HepG2 (cell line): Measurements from ENCODE around the gene CRB1. TPM values are rescaled to one million over a fixed set of nuclear protein-coding genes. Genes with fewer than 3 reads are reported as not detected.

Experiments
- ATAC-seq: fragments of 200-7000 bp; cut with Tn5 transposase; 3 replicates; pipeline ENCODE4 v1.9.1; 2020; ENCODE audit warnings: mild to moderate bottlenecking, moderate library complexity
- BruUV-seq: library from RNA; stranded (reverse); fragments of 400-500 nt; replicated peaks from 2 replicates; lab custom pipeline; 2021; lab: Mats Ljungman, UMichigan
- CTCF ChIA-PET: fragments of 300-600 bp; formaldehyde crosslinking; extraction: SDS; loops from one replicate; lab custom pipeline; 2021; ENCODE audit warnings: low total read pairs, inconsistent platforms, low intra/inter-chr PET ratio; lab: Yijun Ruan, JAX
- POLR2A ChIA-PET: fragments of 350-600 bp; sonication (Branson Sonifier 250); formaldehyde crosslinking; loops from one replicate; lab custom pipeline; 2020; ENCODE audit warnings: antibody characterized with exemption, inconsistent platforms; lab: Yijun Ruan, JAX
- DNase-seq: peaks from one replicate; pipeline ENCODE4 v3.0.0-alpha.2; 2015; ENCODE audit warnings: low spot score
- FAIRE-seq: peaks from 3 replicates; lab custom pipeline; 2011; peaks lifted over from hg19 to GRCh38; lab: Jason Lieb, UNC
- H2AFZ ChIP-seq: one replicate; pipeline ENCODE4 v1.6.1; 2011; ENCODE audit warnings: low read length, inconsistent platforms
- H3K27ac ChIP-seq: fragments of 300-600 bp; 3 replicates; pipeline ENCODE4 v1.8.0; 2011; ENCODE audit warnings: mixed run types, mild to moderate bottlenecking, mixed read lengths, low read length, inconsistent platforms; ENCODE audit not compliant: insufficient read depth; ENCODE audit errors: extremely low read length
- H3K27me3 ChIP-seq, 2 experiments: fragments of 200-600 bp in 1 of 2; 2 replicates in 1 of 2; 3 replicates in 1 of 2; pipeline versions ENCODE4 v1.6.0 to v1.8.0; 2011; ENCODE audit warnings: low read length in 2 of 2, mild to moderate bottlenecking in 2 of 2, moderate library complexity in 2 of 2, inconsistent platforms in 1 of 2; ENCODE audit not compliant: insufficient read depth in 2 of 2, control insufficient read depth in 1 of 2
- H3K36me3 ChIP-seq, 2 experiments: fragments of 200-600 bp in 1 of 2; replicated peaks in 1 of 2; 2 replicates in 1 of 2; 3 replicates in 1 of 2; pipeline versions ENCODE4 v1.5.1 to v1.8.0; 2011; ENCODE audit warnings: low read length in 2 of 2, inconsistent platforms in 1 of 2; ENCODE audit not compliant: insufficient read depth in 2 of 2, control insufficient read depth in 1 of 2
- H3K4me1 ChIP-seq: 2 replicates; pipeline ENCODE4 v1.5.1; 2012; ENCODE audit warnings: low read length, inconsistent platforms; ENCODE audit not compliant: insufficient read depth
- H3K4me2 ChIP-seq: 2 replicates; pipeline ENCODE4 v1.6.0; 2011; ENCODE audit warnings: low read depth, low read length, inconsistent platforms
- H3K4me3 ChIP-seq, 3 experiments: fragments of 200-600 bp in 1 of 3; sonication (generic), shearing (Covaris generic) in 1 of 3; replicated peaks in 1 of 3; 2 replicates each; pipeline ENCODE4 v1.5.1; 2011 to 2016; ENCODE audit warnings: low read length in 3 of 3, inconsistent platforms in 2 of 3, low read depth in 2 of 3, mild to moderate bottlenecking in 2 of 3, control low read depth in 1 of 3, mixed read lengths in 1 of 3; ENCODE audit not compliant: insufficient read depth in 1 of 3
- H3K79me2 ChIP-seq: one replicate; pipeline ENCODE4 v1.6.1; 2011; ENCODE audit warnings: low read length, inconsistent platforms; ENCODE audit not compliant: insufficient read depth
- H3K9ac ChIP-seq: 2 replicates; pipeline ENCODE4 v1.6.0; 2011; ENCODE audit warnings: mild to moderate bottlenecking, low read depth, low read length, inconsistent platforms; ENCODE audit not compliant: insufficient read depth
- H3K9me3 ChIP-seq: 2 replicates; pipeline ENCODE4 v1.5.1; 2012; ENCODE audit warnings: mild to moderate bottlenecking, low read length
- H4K20me1 ChIP-seq: 2 replicates; pipeline ENCODE4 v1.6.0; 2011; ENCODE audit warnings: inconsistent platforms, mild to moderate bottlenecking, low read length, moderate library complexity; ENCODE audit not compliant: insufficient read depth
- HNRNPLL ChIP-seq: fragments of 200-400 bp; formaldehyde crosslinking; IDR thresholded peaks from 2 replicates; pipeline ENCODE4 v1.6.1; 2017; ENCODE audit warnings: mild to moderate bottlenecking, low read depth, low read length; ENCODE audit not compliant: poor library complexity, severe bottlenecking
- REPIN1 ChIP-seq: sonication (generic); formaldehyde crosslinking; IDR thresholded peaks from 2 replicates; pipeline ENCODE4 v1.8.0; 2022; ENCODE audit warnings: missing genetic modification reagents, low read depth, mild to moderate bottlenecking, borderline replicate concordance
- SATB2 ChIP-seq: sonication (generic); formaldehyde crosslinking; IDR thresholded peaks from 2 replicates; pipeline ENCODE4 v1.5.0; 2020; ENCODE audit warnings: missing genetic modification reagents
- SKI ChIP-seq: fragments of 450-650 bp; IDR thresholded peaks from one replicate; pipeline ENCODE4 v1.6.1; 2018; ENCODE audit warnings: mild to moderate bottlenecking; ENCODE audit not compliant: partially characterized antibody
- ZFP37 ChIP-seq: sonication (generic); formaldehyde crosslinking; IDR thresholded peaks from 2 replicates; pipeline ENCODE4 v1.4.0; 2020; ENCODE audit warnings: missing genetic modification reagents, borderline replicate concordance
- ZNF724P ChIP-seq: sonication (generic); formaldehyde crosslinking; IDR thresholded peaks from 2 replicates; pipeline ENCODE4 v1.8.0; 2022; ENCODE audit warnings: missing genetic modification reagents, borderline replicate concordance
- ZNF737 ChIP-seq: sonication (generic); formaldehyde crosslinking; IDR thresholded peaks from 2 replicates; pipeline ENCODE4 v1.5.0; 2020; ENCODE audit warnings: missing genetic modification reagents, mild to moderate bottlenecking, borderline replicate concordance
- WGBS: methylation state at CpG from one replicate; pipeline ENCODE4 v1.1.6; 2017; ENCODE audit warnings: low lambda C conversion rate; 5-methylcytosine and 5-hydroxymethylcytosine counted together
- in situ Hi-C: cut with HindIII; loops from 2 replicates; pipeline ENCODE4 v1.10.0; 2017; ENCODE audit warnings: low pct_unique_long_range_greater_than_20kb; ENCODE audit not compliant: extremely low pct_ligation_motif_present
- intact Hi-C: fragments of 100-400 bp; cut with micrococcal nuclease; formaldehyde crosslinking; loops from one replicate; pipeline ENCODE4 v1.10.0; 2022; ENCODE audit not compliant: unreplicated experiment
- polyA plus RNA-seq, 8 experiments: library from polyadenylated mRNA; depleted of rRNA in 3 of 8; stranded (reverse) in 7 of 8; unstranded in 1 of 8; fragments of >200 nt; fragmentation: Illumina TruSeq in 4 of 8; extraction: Trizol in 4 of 8; gene quantifications; 2 replicates each; pipeline versions ENCODE4 v1.2.1 to v1.2.3, GENCODE V29; 2011 to 2016; ENCODE audit warnings: low read depth in 4 of 8, missing spikeins in 1 of 8, mixed read lengths in 1 of 8; ENCODE audit not compliant: insufficient read depth in 1 of 8
- total RNA-seq, 5 experiments: library from RNA; depleted of rRNA; stranded (reverse); fragments of >200 nt; fragmentation: Illumina TruSeq; extraction: Trizol; gene quantifications; 2 replicates each; pipeline ENCODE4 v1.2.3, GENCODE V29; 2016; ENCODE audit warnings: low read depth in 1 of 5
- TF ChIP-seq, protein P1 (sequence below), 2 experiments: sonication (generic) in 1 of 2; formaldehyde crosslinking in 1 of 2; IDR thresholded peaks; 2 replicates each; pipeline versions ENCODE4 v1.4.0 to v1.6.1; 2016 to 2020; ENCODE audit warnings: borderline replicate concordance in 1 of 2, low read depth in 1 of 2, mild to moderate bottlenecking in 1 of 2, missing genetic modification reagents in 1 of 2
- TF ChIP-seq, protein P2 (sequence below): sonication (generic); formaldehyde crosslinking; IDR thresholded peaks from 2 replicates; pipeline ENCODE4 v1.5.0; 2020; ENCODE audit warnings: mild to moderate bottlenecking, missing genetic modification reagents
- TF ChIP-seq, protein P3 (sequence below): sonication (generic); formaldehyde crosslinking; IDR thresholded peaks from 2 replicates; pipeline ENCODE4 v1.4.0; 2020; ENCODE audit warnings: missing genetic modification reagents, borderline replicate concordance

CRB1 gene
- total and polyA plus RNA-seq, 2 of the 13 experiments (the other 11 are each of a cell fraction or from before 2014, with no cell fraction given): 0.01 TPM; not detected in 1

DNA sequence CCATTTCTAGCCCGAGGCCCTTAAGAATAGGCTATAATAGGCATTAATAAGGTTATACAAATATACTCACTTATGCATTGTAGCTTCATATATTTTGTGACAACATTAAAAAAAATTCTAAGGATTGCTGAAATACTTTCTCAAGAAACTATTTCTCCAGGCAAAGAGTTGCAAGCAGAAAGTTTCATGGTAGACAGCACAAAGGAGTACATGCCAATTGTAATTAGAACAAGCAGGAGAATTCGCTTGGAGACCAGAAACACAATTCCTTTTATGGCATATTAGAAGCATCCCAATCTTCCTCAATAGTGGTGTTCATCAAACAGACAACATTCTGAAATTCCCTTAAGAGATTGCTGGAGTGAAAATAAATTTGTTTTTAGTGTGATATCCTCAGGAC is 122.8 kb downstream of the CRB1 start:
- POLR2A ChIA-PET: no interaction called here
- no peak overlapping the region for H2AFZ ChIP-seq
- no peak overlapping the region for H3K4me3 ChIP-seq
- no TSS peak for BruUV-seq
- H3K36me3 ChIP-seq: no peaks in the 10 kb centered on the region
- FAIRE-seq (no peak), DNase-seq (no peak), ATAC-seq (no peak)
- CTCF ChIA-PET: no interaction called here
- H3K79me2 ChIP-seq: no peaks in the 10 kb centered on the region
- intact Hi-C loops: loop anchor here (10.0 kb wide), 1 partner anchor 1074 kb away; no protein-coding TSS in a partner anchor
- no peaks in the 10 kb centered on the region for H3K4me1 ChIP-seq
- H3K27me3 ChIP-seq: no peaks in the 10 kb centered on the region
- H4K20me1 ChIP-seq: no peaks in the 10 kb centered on the region
- H3K27ac ChIP-seq: no peak overlapping the region
- no peak overlapping the region for H3K9ac ChIP-seq
- WGBS: 0% methylated on average over 2 of the region's 2 CpGs
- no peaks in the 10 kb centered on the region for H3K9me3 ChIP-seq
- in situ Hi-C loops: no loop called here
- H3K4me2 ChIP-seq: no peak overlapping the region
- no peak for TF ChIP-seq SKI
- no peak for TF ChIP-seq REPIN1 (CRISPR knock-in tag)
- TF ChIP-seq, protein P1, sequence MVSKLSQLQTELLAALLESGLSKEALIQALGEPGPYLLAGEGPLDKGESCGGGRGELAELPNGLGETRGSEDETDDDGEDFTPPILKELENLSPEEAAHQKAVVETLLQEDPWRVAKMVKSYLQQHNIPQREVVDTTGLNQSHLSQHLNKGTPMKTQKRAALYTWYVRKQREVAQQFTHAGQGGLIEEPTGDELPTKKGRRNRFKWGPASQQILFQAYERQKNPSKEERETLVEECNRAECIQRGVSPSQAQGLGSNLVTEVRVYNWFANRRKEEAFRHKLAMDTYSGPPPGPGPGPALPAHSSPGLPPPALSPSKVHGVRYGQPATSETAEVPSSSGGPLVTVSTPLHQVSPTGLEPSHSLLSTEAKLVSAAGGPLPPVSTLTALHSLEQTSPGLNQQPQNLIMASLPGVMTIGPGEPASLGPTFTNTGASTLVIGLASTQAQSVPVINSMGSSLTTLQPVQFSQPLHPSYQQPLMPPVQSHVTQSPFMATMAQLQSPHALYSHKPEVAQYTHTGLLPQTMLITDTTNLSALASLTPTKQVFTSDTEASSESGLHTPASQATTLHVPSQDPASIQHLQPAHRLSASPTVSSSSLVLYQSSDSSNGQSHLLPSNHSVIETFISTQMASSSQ (IDR thresholded peaks at IDR 0.05; ENCODE audit: low read depth): no peak
- TF ChIP-seq, protein P1 (CRISPR knock-in tag; IDR thresholded peaks at IDR 0.05; ENCODE audit: borderline replicate concordance): no peak
- no peak for TF ChIP-seq HNRNPLL
- no peak for TF ChIP-seq SATB2 (CRISPR knock-in tag)
- TF ChIP-seq, protein P2, sequence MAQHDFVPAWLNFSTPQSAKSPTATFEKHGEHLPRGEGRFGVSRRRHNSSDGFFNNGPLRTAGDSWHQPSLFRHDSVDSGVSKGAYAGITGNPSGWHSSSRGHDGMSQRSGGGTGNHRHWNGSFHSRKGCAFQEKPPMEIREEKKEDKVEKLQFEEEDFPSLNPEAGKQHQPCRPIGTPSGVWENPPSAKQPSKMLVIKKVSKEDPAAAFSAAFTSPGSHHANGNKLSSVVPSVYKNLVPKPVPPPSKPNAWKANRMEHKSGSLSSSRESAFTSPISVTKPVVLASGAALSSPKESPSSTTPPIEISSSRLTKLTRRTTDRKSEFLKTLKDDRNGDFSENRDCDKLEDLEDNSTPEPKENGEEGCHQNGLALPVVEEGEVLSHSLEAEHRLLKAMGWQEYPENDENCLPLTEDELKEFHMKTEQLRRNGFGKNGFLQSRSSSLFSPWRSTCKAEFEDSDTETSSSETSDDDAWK (CRISPR knock-in tag): no peak
- TF ChIP-seq, protein P3, sequence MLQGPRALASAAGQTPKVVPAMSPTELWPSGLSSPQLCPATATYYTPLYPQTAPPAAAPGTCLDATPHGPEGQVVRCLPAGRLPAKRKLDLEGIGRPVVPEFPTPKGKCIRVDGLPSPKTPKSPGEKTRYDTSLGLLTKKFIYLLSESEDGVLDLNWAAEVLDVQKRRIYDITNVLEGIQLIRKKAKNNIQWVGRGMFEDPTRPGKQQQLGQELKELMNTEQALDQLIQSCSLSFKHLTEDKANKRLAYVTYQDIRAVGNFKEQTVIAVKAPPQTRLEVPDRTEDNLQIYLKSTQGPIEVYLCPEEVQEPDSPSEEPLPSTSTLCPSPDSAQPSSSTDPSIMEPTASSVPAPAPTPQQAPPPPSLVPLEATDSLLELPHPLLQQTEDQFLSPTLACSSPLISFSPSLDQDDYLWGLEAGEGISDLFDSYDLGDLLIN (CRISPR knock-in tag): no peak
- TF ChIP-seq ZFP37 (CRISPR knock-in tag): no peak
- no peak for TF ChIP-seq ZNF724P (CRISPR knock-in tag)
- no peak for TF ChIP-seq ZNF737 (CRISPR knock-in tag)
